ENCODE results near the gene HOXB3. TPM values are rescaled to one million over a fixed set of nuclear protein-coding genes. Genes with fewer than 3 reads are reported as not detected.

HOXB3 gene
- total RNA-seq, 6 donors from 2014 or later, result 2.9 to 12.6 (median 7.9) TPM

GRCh38 chr17:48615963-48616716 lies 26.1 kb upstream of the HOXB3 start:
- no peak for ATAC-seq (ENCODE audit: low FRiP score in 2 of 2)
- DNase-seq, result no peak
- 25 to 26% methylated on average over 14 to 17 of the region's 17 CpGs for WGBS, 2 donors
- H3K27me3 ChIP-seq, result peaks cover 5 to 97% (median 61%) of the 10 kb centered on the region in 4 donors
- peaks cover 18 to 49% (median 30%) of the 10 kb centered on the region in 4 donors for H3K4me1 ChIP-seq
- no peak for TF ChIP-seq EP300 (IDR thresholded peaks at IDR 0.05)
- TF ChIP-seq, protein P1, sequence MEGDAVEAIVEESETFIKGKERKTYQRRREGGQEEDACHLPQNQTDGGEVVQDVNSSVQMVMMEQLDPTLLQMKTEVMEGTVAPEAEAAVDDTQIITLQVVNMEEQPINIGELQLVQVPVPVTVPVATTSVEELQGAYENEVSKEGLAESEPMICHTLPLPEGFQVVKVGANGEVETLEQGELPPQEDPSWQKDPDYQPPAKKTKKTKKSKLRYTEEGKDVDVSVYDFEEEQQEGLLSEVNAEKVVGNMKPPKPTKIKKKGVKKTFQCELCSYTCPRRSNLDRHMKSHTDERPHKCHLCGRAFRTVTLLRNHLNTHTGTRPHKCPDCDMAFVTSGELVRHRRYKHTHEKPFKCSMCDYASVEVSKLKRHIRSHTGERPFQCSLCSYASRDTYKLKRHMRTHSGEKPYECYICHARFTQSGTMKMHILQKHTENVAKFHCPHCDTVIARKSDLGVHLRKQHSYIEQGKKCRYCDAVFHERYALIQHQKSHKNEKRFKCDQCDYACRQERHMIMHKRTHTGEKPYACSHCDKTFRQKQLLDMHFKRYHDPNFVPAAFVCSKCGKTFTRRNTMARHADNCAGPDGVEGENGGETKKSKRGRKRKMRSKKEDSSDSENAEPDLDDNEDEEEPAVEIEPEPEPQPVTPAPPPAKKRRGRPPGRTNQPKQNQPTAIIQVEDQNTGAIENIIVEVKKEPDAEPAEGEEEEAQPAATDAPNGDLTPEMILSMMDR (IDR thresholded peaks at IDR 0.05), result no peak
- no peak for TF ChIP-seq POLR2A (IDR thresholded peaks at IDR 0.05)
- no peak for TF ChIP-seq POLR2AphosphoS5 (IDR thresholded peaks at IDR 0.05)
- no peak overlapping the region for H3K27ac ChIP-seq
- H3K4me3 ChIP-seq, result no peak overlapping the region
- H3K9me3 ChIP-seq, result no peaks in the 10 kb centered on the region
- H3K36me3 ChIP-seq, result no peaks in the 10 kb centered on the region

DNA sequence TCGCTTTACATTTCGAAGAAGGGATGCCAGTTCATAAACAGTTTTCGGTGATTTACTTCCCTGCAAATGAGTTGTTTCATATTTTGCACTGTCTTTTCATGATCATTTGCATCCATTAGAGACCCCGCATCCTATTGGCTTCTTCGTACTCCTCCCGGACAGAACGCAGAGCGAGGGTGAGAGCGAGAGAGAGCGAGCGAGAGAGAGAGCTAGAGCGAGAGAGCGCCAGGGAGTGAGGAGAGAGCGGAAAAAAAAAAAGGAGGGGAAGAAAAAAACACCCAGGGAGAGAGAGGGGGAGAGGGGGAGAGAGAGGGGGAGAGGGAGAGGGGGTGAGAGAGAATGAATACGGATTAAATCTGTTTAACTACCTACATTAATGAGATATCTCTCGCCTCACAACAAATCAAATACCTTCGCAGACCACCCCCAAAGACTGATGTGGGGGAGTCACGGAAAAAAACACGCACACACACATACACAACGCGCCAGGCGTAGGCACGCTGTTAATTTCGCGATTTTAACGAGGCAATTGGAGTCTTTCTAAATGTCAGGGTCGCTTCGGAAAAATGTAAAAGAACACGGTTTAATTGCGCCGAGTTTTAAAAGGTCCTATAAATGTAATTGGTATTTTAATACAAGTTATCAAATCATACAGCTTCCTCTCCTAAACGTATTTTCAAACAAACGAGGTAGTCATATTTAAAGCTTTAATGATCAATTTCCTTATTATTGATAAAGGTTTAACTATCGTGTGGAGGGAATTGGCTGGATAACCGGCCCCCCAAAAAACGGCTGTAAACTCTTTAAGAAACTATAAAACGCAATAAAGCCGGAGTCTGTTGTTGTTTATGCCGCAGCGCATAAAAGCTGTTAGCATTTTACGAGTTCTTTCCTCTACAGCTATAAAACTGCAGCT lies 25.3 kb upstream of the HOXB3 start, which contains the start of gene HOXB8:
Gene HOXB8 (minus strand): TSS at position 246 of the 916 bp plus-strand sequence. CDS start 588 bp downstream, outside the sequence.
- DNase-seq, result no peak
- WGBS, 2 donors, result 16 to 17% methylated on average over 41 of the region's 41 CpGs
- no peak for TF ChIP-seq POLR2A (IDR thresholded peaks at IDR 0.05)
- TF ChIP-seq EP300 (IDR thresholded peaks at IDR 0.05), result no peak
- no peak for TF ChIP-seq POLR2AphosphoS5 (IDR thresholded peaks at IDR 0.05)
- peaks cover 18 to 58% (median 36%) of the 10 kb centered on the region in 4 donors for H3K4me1 ChIP-seq
- H3K27me3 ChIP-seq, result peaks cover 2 to 97% (median 64%) of the 10 kb centered on the region in 4 donors
- H3K36me3 ChIP-seq, result no peaks in the 10 kb centered on the region
- no peak within 1 kb of the TSS for H3K27ac ChIP-seq
- H3K4me3 ChIP-seq, result peak within 1 kb of the TSS in 2 of 4 donors; percentile 11 to 18
- ATAC-seq (ENCODE audit: low FRiP score in 2 of 2), result no peak
- no peaks in the 10 kb centered on the region for H3K9me3 ChIP-seq

GRCh38 chr17:48613862-48614694 lies 24.0 kb upstream of the HOXB3 start:
- no peak for ATAC-seq (ENCODE audit: low FRiP score in 2 of 2)
- peak in 1 of 2 donors; percentile 82 for DNase-seq
- no peaks in the 10 kb centered on the region for H3K36me3 ChIP-seq
- 6 to 8% methylated on average over 34 to 45 of the region's 55 CpGs for WGBS, 2 donors
- H3K27ac ChIP-seq, result no peak overlapping the region
- H3K4me3 ChIP-seq, result peak overlapping the region in 2 of 4 donors; percentile 11 to 18
- H3K4me1 ChIP-seq, result peaks cover 18 to 65% (median 41%) of the 10 kb centered on the region in 4 donors
- no peak for TF ChIP-seq EP300 (IDR thresholded peaks at IDR 0.05)
- TF ChIP-seq, protein P1 (IDR thresholded peaks at IDR 0.05), result no peak
- TF ChIP-seq POLR2AphosphoS5 (IDR thresholded peaks at IDR 0.05), result no peak
- no peak for TF ChIP-seq POLR2A (IDR thresholded peaks at IDR 0.05)
- H3K9me3 ChIP-seq, result no peaks in the 10 kb centered on the region
- peaks cover 4 to 92% (median 66%) of the 10 kb centered on the region in 4 donors for H3K27me3 ChIP-seq

GRCh38 chr17:48612854-48613691 lies 23.0 kb upstream of the HOXB3 start:
- H3K27me3 ChIP-seq, result peaks cover 4 to 89% (median 65%) of the 10 kb centered on the region in 4 donors
- ATAC-seq (ENCODE audit: low FRiP score in 2 of 2), result peak in 1 of 2 donors; percentile 55
- TF ChIP-seq POLR2AphosphoS5 (IDR thresholded peaks at IDR 0.05), result no peak
- TF ChIP-seq, protein P1 (IDR thresholded peaks at IDR 0.05), result peak in 3 of 6 experiments; percentile 17 to 25 (median 24)
- peak in 1 of 2 donors; percentile 87 for DNase-seq
- no peaks in the 10 kb centered on the region for H3K9me3 ChIP-seq
- H3K4me1 ChIP-seq, result peaks cover 18 to 57% (median 38%) of the 10 kb centered on the region in 4 donors
- H3K36me3 ChIP-seq, result no peaks in the 10 kb centered on the region
- peak overlapping the region in 3 of 4 donors; percentile 28 to 62 (median 53) for H3K4me3 ChIP-seq
- 4 to 5% methylated on average over 60 to 63 of the region's 67 CpGs for WGBS, 2 donors
- H3K27ac ChIP-seq, result no peak overlapping the region

Measured in upper lobe of left lung (tissue), 6 donors.